BJ (cell line): Measurements from ENCODE around the gene UCK2. TPM values are rescaled to one million over a fixed set of nuclear protein-coding genes. Genes with fewer than 3 reads are reported as not detected.

ENCODE experiments used
- CTCF ChIA-PET: fragments of 350-600 bp; formaldehyde crosslinking; extraction: SDS; loops from one replicate; lab custom pipeline; 2021; ENCODE audit warnings: antibody characterized with exemption, inconsistent platforms; lab: Yijun Ruan, JAX
- POLR2A ChIA-PET: fragments of 300-600 bp; sonication (Branson Sonifier 250); formaldehyde crosslinking; extraction: SDS; loops from one replicate; lab custom pipeline; 2021; ENCODE audit warnings: antibody characterized with exemption; lab: Charles Lee
- DNase-seq: peaks from one replicate; pipeline ENCODE4 v3.0.0-alpha.2; 2011; ENCODE audit warnings: low read depth
- H3K27me3 ChIP-seq: 2 replicates; pipeline ENCODE4 v1.6.0; 2011; ENCODE audit warnings: low read length; ENCODE audit not compliant: control insufficient read depth, insufficient read depth
- H3K36me3 ChIP-seq: 2 replicates; pipeline ENCODE4 v1.5.1; 2011; ENCODE audit warnings: low read length; ENCODE audit not compliant: control insufficient read depth, insufficient read depth
- H3K4me3 ChIP-seq: 2 replicates; pipeline ENCODE4 v1.5.1; 2011; ENCODE audit warnings: low read depth, mild to moderate bottlenecking, control low read depth, low read length
- polyA plus RNA-seq: library from polyadenylated mRNA; depleted of rRNA; stranded (reverse); fragments of >200 nt; gene quantifications from 2 replicates; pipeline ENCODE4 v1.2.3, GENCODE V29; 2011; rRNA removed
- TF ChIP-seq, protein P1 (sequence below): IDR thresholded peaks from 2 replicates; pipeline ENCODE4 v1.5.1; 2011; ENCODE audit warnings: low read depth, mild to moderate bottlenecking, control low read depth, inconsistent platforms, low read length, moderate library complexity; ENCODE audit not compliant: insufficient read depth

Gene UCK2
- polyA plus RNA-seq, 1 experiment: 57.7 TPM

DNA sequence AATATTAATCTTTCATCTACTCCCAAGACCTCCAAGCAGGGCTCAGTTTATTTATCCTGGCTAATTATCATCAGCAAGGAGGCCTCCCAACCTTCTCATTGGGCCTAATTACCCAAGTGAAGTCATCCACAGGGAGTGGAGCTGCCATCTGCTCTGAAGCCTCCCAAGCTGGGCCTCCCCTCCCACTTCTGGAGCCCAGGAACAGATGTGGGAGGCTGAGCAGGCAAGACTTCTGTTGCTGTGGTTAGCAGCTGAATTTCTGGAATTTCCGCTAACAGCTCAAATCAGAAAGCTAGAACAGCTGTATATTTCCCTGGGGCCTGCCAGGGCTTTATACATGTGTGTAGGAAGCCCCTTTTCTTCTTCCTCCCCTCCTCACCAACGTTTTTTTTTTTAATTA, 127.5 kb downstream of the UCK2 start:
- no peaks in the 10 kb centered on the region for H3K36me3 ChIP-seq
- no peak overlapping the region for H3K4me3 ChIP-seq
- POLR2A ChIA-PET: no interaction called here
- TF ChIP-seq, protein P1, sequence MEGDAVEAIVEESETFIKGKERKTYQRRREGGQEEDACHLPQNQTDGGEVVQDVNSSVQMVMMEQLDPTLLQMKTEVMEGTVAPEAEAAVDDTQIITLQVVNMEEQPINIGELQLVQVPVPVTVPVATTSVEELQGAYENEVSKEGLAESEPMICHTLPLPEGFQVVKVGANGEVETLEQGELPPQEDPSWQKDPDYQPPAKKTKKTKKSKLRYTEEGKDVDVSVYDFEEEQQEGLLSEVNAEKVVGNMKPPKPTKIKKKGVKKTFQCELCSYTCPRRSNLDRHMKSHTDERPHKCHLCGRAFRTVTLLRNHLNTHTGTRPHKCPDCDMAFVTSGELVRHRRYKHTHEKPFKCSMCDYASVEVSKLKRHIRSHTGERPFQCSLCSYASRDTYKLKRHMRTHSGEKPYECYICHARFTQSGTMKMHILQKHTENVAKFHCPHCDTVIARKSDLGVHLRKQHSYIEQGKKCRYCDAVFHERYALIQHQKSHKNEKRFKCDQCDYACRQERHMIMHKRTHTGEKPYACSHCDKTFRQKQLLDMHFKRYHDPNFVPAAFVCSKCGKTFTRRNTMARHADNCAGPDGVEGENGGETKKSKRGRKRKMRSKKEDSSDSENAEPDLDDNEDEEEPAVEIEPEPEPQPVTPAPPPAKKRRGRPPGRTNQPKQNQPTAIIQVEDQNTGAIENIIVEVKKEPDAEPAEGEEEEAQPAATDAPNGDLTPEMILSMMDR: no peak
- CTCF ChIA-PET: interaction anchor here (0.6 kb wide), 3 partner anchors 26 to 587 kb away, joined by 3 read pairs; no protein-coding TSS in a partner anchor
- peak; percentile 71 for DNase-seq
- H3K27me3 ChIP-seq: no peaks in the 10 kb centered on the region

DNA sequence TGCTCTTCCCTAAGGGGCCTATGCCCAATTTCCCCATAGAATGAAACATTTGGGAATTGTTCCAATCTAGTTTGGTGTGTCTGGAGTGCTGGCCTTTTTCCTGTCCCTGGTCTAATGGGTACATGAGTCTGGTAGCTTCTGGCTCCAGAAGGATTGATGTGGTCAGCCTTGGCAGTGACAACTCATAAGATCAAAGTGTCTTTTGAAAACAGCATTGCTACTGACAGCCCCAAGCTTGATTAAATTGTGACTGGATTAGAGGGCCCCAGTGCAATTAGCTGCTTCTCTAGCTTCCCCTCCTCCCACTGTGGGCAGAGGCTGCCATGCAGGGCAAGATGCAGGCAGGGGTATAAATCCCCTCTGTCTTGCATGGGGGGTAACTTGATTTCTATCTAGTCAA, 130.9 kb downstream of the UCK2 start:
- ChIA-PET CTCF (interaction anchor here (2.3 kb wide), 1 partner anchor 30 kb away, joined by 6 read pairs; no protein-coding TSS in a partner anchor), POLR2A (no interaction called here)
- Histone ChIP-seq H3K27me3 (no peaks in the 10 kb centered on the region), H3K36me3 (no peaks in the 10 kb centered on the region), H3K4me3 (no peak overlapping the region)
- no peak for DNase-seq
- TF ChIP-seq, protein P1: no peak

DNA sequence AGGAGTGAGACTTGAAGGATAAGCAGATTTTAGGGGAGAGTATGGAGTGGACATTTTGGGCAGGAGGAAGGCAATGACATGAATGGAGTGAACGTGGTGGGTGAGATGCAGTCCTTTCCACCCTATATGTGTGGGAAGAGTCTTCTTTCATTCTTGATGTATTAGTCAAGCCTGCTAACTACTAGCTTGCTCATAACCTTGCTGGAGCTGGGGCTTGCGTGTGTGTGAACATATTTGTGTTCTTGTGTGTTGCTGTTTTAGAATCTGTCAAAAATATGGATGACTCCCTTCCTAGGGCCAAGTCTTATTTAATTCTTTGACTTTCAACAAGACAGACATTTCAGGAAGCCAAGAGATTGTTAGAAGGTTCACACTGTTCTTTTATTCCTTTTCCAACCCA, 132.7 kb downstream of the UCK2 start:
- no peak for DNase-seq
- TF ChIP-seq, protein P1: no peak
- no peaks in the 10 kb centered on the region for H3K27me3 ChIP-seq
- H3K36me3 ChIP-seq: no peaks in the 10 kb centered on the region
- CTCF ChIA-PET: interaction anchor here (1.1 kb wide), 1 partner anchor 519 kb away, joined by 3 read pairs; no protein-coding TSS in a partner anchor
- no peak overlapping the region for H3K4me3 ChIP-seq
- POLR2A ChIA-PET: no interaction called here

DNA sequence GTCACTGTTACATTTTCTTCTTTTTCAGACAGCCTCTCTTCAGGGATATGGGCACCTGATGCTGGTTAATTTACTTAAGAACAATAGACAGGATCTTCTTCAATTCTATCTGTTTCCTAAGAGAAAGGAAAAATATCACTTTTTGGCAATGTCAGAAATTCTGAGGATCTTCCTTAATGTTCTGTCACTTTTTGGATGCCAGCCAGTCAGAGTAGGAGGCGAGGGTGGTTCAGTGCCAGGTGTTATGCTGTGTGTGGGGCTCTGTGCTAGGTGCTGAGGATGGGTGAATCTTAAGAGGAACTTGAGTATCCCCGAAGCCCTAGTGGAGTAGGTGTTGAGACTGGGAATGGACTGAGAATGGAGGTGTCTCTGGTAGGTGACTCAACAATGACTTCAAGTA, 133.5 kb downstream of the UCK2 start:
- CTCF ChIA-PET: interaction anchor here (1.1 kb wide), 1 partner anchor 518 kb away, joined by 3 read pairs; no protein-coding TSS in a partner anchor
- TF ChIP-seq, protein P1: no peak
- POLR2A ChIA-PET: no interaction called here
- H3K36me3 ChIP-seq: no peaks in the 10 kb centered on the region
- H3K4me3 ChIP-seq: no peak overlapping the region
- no peaks in the 10 kb centered on the region for H3K27me3 ChIP-seq
- DNase-seq: no peak

Other genes starting within 250 kb of the UCK2 start
- 220 and 261 TPM in 2 replicates for gene MGST3, start 196.4 kb upstream of the UCK2 start, polyA plus RNA-seq
- gene ALDH9A1, start 129.1 kb upstream of the UCK2 start, polyA plus RNA-seq: 43.8 and 71.7 TPM in 2 replicates
- gene TMCO1, start 58.7 kb upstream of the UCK2 start, polyA plus RNA-seq: 203 and 244 TPM in 2 replicates